Measurements from ENCODE around the gene TNNC2.
"Not testable (repeated sequence)": the region's sequence is repeated elsewhere in the genome, so short reads cannot be mapped to it uniquely, and the experiment has no call there.

TNNC2 gene

GRCh38 chr20:45848969-45849582 lies 22.0 kb upstream of the TNNC2 start:
- no peak for DNase-seq (ENCODE audit: low read depth in 2 of 2)

- no peak for DNase-seq (ENCODE audit: low read depth in 2 of 2)
Observed at GRCh38 chr20:45848421-45848820, 21.3 kb upstream of the TNNC2 start.

GRCh38 chr20:45845452-45845851 lies 18.3 kb upstream of the TNNC2 start:
- no peak for DNase-seq (ENCODE audit: low read depth in 2 of 2)

- no peak for DNase-seq (ENCODE audit: low read depth in 2 of 2)
Observed at GRCh38 chr20:45843506-45843905, 16.4 kb upstream of the TNNC2 start.

- DNase-seq (ENCODE audit: low read depth in 2 of 2), result no peak
Observed at GRCh38 chr20:45842169-45842812, 15.2 kb upstream of the TNNC2 start.

GRCh38 chr20:45841407-45842129 lies 14.5 kb upstream of the TNNC2 start:
- no peak for DNase-seq (ENCODE audit: low read depth in 2 of 2)

- DNase-seq (ENCODE audit: low read depth in 2 of 2), result no peak
Observed at GRCh38 chr20:45840700-45841198, 13.6 kb upstream of the TNNC2 start.

GRCh38 chr20:45836841-45837240 lies 9.7 kb upstream of the TNNC2 start:
- DNase-seq (ENCODE audit: low read depth in 2 of 2), result no peak

- no peak for DNase-seq (ENCODE audit: low read depth in 2 of 2)
Observed at GRCh38 chr20:45835825-45836224, 8.7 kb upstream of the TNNC2 start.

GRCh38 chr20:45835329-45835765 lies 8.2 kb upstream of the TNNC2 start:
- no peak for DNase-seq (ENCODE audit: low read depth in 2 of 2)

- no peak for DNase-seq (ENCODE audit: low read depth in 2 of 2)
Observed at GRCh38 chr20:45834797-45835161, 7.7 kb upstream of the TNNC2 start.

GRCh38 chr20:45833883-45834796 lies 7.0 kb upstream of the TNNC2 start:
- peak in 1 of 2 donors; percentile 43 for DNase-seq (ENCODE audit: low read depth in 2 of 2)

- DNase-seq (ENCODE audit: low read depth in 2 of 2), result no peak
Observed at GRCh38 chr20:45833030-45833882, 6.1 kb upstream of the TNNC2 start, which contains the start of gene SNX21. Gene SNX21, plus strand, starts transcription at chr20:45833799. Its CDS starts 121 bp downstream, at chr20:45833920.

GRCh38 chr20:45832619-45833018 lies 5.5 kb upstream of the TNNC2 start:
- DNase-seq (ENCODE audit: low read depth in 2 of 2), result no peak

- DNase-seq (ENCODE audit: low read depth in 2 of 2), result not testable (repeated sequence)
Observed at GRCh38 chr20:45829673-45830106, 2.6 kb upstream of the TNNC2 start.

- no peak for DNase-seq (ENCODE audit: low read depth in 2 of 2)
Observed at GRCh38 chr20:45828589-45828988, 1.5 kb upstream of the TNNC2 start.

- no peak for DNase-seq (ENCODE audit: low read depth in 2 of 2)
Observed at GRCh38 chr20:45827712-45828111, 600 bp upstream of the TNNC2 start.

GRCh38 chr20:45826381-45827019 lies 612 bp downstream of the TNNC2 start:
- no peak for DNase-seq (ENCODE audit: low read depth in 2 of 2)

GRCh38 chr20:45823949-45824835 lies 2.9 kb downstream of the TNNC2 start:
- peak in 1 of 2 donors; percentile 25 for DNase-seq (ENCODE audit: low read depth in 2 of 2)
